Measurements from ENCODE around the gene CIRBP.

- TF ChIP-seq CTCF (CRISPR knock-in tag; IDR thresholded peaks at IDR 0.05), result no peak
- TF ChIP-seq RAD51 (IDR thresholded peaks at IDR 0.05; ENCODE audit: borderline replicate concordance), result no peak
- TF ChIP-seq FOSL2 (CRISPR knock-in tag; IDR thresholded peaks at IDR 0.05), result no peak
- no peak for TF ChIP-seq ZNF703 (CRISPR knock-in tag; IDR thresholded peaks at IDR 0.05; ENCODE audit: borderline replicate concordance)
- no peak for TF ChIP-seq PHF20 (CRISPR knock-in tag; IDR thresholded peaks at IDR 0.05)
- TF ChIP-seq MAX (IDR thresholded peaks at IDR 0.05), result no peak
- no peak for TF ChIP-seq JUN (CRISPR knock-in tag; IDR thresholded peaks at IDR 0.05)
- TF ChIP-seq PAWR (CRISPR knock-in tag; IDR thresholded peaks at IDR 0.05; ENCODE audit: borderline replicate concordance), result no peak
- no peak for TF ChIP-seq ZNF790 (CRISPR knock-in tag; IDR thresholded peaks at IDR 0.05; ENCODE audit: borderline replicate concordance)
- no peak for TF ChIP-seq HDAC1 (CRISPR knock-in tag; IDR thresholded peaks at IDR 0.05)
Measured at GRCh38 chr19:1292419-1293151, 23.5 kb downstream of the CIRBP start.

All from HepG2 (cell line).